HG03139 (cell line): ENCODE measurements around the gene STXBP1.
"Not testable (repeated sequence)": the region's sequence is repeated elsewhere in the genome, so short reads cannot be mapped to it uniquely, and the experiment has no call there.

Source experiments
- ATAC-seq: cut with Tn5 transposase; IDR thresholded peaks from one replicate; pipeline ENCODE4 v1.9.1; 2021; ENCODE audit not compliant: unreplicated experiment

Gene STXBP1

DNA sequence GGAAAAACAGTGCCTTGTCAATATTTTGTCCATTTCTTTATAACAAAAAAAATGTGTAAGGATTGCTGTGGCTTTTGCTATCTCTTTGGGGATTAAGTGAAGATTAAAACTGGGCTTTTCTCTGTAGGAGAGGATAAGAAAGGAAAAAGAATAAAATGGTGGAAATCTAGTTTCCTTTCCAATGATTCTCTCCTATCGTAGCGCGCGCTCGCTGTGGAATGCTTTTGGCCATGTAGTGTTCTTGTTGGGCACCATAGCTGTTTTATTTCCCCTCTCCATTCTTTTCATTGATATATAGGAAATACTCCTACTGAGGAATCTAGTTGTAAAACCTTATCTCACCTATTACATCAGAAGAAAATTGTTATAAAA, 1.5 kb downstream of the STXBP1 start:
- ATAC-seq: no peak

DNA sequence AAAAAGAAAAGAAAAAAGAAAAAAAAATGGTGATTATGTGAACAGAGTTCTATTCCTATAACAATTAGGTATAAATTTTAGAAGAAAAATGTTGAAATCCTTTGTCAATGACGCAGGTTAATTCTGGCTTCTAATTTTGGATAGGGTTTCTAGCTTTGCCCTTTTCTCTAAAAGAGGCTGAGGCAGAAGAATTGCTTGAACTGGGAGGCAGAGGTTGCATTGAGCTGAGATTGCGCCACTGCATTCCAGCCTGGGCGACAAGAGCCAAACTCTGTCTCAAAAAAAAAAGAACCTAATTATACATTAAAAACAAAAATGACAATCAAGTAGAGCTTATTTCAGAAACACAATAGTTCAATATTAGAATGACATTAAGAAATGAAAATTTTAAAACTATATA, 2.9 kb downstream of the STXBP1 start:
- ATAC-seq: no peak

DNA sequence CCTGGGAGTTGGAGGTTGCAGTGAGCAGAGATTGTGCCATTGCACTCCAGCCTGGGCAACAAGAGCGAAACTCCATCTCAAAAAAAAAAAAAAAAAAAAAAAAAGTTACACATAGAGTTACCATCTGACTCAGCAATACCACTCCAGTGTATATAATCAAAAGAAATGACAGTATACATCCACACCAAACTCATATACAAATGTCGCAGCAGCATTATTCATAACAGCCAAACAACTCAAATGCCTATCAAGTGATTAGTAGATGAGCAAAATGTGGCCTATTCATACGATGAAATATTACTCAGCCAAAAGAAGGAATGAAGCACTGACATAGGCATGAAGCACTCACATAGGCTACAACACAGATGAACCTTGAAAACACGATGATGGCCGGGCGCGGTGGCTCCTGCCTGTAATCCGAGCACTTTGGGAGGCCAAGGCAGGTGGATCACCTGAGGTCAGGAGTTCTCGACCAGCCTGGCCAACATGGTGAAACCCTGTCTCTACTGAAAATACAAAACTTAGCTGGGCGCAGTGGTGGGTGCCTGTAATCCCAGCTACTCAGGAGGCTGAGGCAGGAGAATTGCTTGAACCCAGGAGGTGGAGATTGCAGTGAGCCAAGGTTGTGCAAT, 9.4 kb downstream of the STXBP1 start:
- not testable (repeated sequence) for ATAC-seq

GRCh38 chr9:127626752-127627493, 14.8 kb downstream of the STXBP1 start:
- ATAC-seq: no peak

GRCh38 chr9:127627494-127627855, 15.4 kb downstream of the STXBP1 start:
- no peak for ATAC-seq

DNA sequence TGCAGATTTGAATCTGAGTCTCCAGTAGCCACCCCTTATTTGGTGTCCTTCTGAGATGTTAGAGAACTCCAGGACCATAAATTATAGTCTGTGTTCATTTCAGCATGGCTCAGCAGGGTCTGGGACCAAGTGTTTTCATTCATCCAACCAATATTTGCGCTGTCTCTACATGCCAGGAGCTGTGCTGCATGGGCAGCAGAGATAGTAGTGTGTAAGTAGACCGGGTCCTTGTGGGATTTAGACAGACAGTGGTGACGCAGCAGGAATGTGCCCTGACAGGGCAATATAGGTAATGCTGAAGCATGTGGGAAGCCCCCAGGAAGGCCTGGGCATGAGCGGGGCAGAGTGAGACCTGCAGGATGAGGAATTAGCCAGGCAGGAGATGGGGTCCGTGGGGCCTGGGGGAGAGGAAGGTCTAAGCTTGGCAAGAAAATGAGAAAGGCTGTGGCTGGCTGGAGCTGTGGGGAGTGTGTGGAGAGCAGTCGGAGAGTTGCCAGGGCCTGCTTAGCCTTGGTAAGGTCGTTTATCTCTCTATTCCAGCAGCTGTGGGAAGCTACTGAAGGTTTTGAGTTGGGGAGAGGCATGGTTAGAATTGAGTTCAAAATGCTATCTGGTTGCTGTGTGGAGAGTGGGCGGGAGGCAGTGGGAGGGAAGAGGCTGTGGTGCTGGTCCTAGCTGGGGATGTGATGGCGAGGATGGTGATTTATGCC, 16.8 kb downstream of the STXBP1 start:
- ATAC-seq: no peak

- no peak for ATAC-seq
Observed at GRCh38 chr9:127629468-127630081, 17.5 kb downstream of the STXBP1 start.

DNA sequence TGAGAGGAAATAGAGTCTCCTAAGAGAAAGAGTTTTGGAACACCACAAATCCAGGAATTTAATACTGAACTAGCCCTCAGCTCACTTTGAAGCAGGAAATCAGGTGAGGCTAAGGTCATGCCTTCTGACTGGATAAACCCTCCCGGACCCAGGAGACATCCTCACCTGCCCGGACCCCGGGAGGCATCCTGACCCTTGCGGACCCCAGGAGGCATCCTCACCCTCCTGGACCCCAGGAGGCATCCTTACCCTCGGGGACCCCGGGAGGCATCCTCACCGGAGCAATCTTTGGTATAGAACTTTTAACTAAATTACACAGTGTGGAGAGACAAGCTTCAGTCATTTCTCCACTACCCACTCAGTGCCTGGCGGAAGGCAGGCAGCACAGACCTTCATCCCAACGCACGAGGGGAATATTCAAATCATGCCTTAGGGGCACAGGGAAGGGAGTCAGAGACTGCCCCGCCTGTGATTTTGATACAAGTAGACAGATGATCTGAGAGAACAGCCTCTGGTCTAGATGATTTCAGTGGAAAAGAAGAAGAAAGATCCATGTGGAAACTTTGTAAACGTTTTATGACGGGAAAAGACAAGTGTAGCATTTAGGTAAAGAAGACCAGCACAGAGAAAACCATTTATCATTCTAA, 21.3 kb downstream of the STXBP1 start:
- no peak for ATAC-seq

DNA sequence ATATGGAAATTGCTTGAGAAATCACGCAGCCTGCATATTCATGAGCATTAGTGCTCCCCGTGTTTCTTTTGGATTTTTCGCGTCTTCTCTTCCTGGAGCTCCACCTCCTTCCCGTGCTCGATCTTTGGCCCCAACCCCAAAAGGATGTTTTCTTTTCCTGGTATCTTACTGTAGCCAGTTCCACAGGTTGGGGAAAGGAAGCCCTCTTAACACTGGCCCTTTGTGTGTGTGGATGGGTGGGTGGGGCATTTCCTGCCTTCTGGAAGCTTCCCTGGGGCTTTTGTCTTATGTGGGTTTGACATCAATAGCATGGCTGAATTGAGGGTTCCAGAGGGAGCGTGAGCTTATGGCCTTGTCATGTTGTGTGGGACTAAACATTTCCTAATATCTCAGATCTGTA, 21.9 kb downstream of the STXBP1 start:
- ATAC-seq: no peak

DNA sequence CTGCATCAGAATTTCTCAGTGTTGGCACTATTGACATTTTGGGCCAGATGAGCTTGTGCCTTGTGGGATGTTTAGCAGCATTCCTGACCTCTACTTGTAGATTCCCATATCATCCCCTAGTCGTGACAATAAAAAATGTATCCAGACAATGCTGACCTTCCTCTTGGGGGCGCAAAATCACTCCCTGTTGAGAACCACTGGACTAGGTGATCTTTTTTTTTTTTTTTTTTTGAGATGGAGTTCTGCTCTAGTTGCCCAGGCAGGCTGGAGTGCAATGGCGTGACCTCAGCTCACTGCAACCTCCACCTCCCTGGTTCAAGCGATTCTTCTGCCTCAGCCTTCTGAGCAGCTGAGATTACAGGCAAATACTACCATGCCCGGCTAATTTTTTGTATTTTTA, 22.6 kb downstream of the STXBP1 start:
- no peak for ATAC-seq

DNA sequence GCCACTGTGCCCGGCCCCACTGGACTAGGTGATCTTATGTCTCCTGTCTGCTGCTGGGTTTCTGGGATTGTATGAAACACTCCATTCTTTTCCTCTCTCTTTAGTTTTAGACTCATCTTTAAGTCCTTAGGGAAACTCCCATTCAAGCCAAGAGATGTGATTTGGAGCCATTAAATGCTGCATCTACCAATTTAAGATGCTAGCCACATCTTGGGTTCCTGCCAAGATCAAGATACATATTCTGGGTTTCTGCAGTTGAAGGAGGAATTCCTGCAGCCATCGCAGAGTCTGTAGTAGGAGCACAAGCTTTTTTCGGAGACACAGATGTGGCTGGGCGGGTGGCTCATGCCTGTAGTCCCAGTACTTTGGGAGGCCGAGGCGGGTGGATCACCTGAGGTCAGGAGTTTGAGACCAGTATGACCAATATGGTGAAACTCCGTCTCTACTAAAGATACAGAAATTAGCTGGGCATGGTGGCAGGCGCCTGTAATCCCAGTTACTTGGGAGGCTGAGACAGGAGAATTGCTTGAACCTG, 23.2 kb downstream of the STXBP1 start:
- ATAC-seq: no peak

DNA sequence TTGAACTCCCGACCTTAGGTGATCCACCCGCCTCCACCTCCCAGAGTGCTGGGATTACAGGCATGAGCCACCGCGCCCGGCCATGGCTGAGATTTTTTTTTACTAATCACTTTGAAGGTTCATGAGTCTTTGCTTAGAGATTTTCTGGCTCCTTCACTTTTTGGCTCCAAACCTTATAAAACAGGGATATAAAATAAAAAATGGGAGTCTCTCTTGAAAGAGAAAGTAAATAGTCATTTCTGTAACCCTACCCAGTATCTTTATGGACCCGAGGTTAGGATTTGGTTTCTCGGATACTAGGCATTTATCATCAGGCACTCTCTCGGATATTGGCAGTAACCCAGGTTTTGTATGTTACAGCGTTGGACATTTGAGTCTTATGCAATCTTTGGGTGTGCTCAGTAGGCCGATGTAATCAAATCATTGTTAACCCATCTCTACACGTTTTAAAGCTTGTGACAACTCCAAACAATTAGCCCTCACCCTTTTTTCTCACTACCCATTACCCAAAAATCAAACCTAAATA, 25.3 kb downstream of the STXBP1 start:
- ATAC-seq: no peak

DNA sequence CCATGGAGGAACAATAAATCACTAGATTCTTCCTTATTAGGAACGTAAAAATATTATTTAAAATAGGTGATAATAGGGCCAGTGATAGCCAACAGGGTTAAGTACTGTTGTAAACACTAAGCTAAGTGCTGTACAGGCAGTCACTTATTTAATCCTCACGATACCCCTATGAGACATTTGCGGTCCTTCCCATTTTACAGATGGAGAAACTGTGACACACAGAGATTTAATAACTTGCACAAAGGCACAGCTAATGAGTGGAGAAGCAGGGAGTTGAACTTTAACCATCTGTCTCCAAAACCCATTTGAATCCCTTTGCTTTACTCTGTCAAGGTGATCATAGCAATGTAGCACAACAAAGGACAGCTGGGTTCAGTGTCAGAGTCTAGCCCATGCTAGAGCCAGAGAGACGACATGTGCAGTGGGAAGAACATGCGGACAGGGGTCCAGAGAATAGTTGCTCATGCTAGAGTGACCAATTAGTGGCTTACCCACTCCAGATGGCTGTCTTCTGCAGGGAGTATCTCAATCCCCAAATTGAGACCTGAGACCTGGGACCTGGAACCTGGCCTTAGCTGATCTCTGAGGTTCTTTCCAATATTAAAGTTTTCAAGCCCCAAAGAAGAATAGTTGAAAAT, 28.9 kb downstream of the STXBP1 start:
- ATAC-seq: no peak

DNA sequence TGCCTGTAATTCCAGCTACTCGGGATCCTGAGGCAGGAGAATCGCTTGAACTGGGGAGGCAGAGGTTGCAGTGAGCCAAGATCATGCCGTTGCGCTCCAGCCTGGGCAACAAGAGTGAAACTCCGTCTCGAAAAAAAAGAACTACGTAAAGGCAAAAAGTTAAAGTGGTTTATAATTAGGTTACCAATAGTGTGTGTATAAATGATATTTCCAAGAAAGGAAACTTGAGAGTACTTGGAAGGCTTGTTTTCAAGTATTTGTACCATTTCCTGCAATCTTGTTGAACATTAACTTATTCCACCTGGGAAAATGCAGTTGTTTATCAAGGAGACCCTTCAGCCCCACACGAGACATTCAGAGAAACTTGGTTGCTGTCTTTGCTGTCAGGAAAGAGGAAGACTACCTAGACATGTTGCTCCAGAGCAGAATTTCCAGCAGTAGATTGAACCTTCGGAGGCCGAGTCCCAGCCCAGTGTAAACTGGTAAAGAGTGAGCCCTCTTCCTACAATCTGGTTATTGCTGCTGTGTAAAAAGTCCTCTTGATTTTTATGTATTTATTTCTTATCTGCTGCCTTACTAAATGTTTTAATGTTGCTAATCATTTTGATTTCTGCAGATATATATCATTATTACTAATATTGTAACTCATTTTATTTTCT, 30.1 kb downstream of the STXBP1 start:
- no peak for ATAC-seq

- no peak for ATAC-seq
Observed at GRCh38 chr9:127644146-127644827, 32.2 kb downstream of the STXBP1 start.

- no peak for ATAC-seq
Observed at GRCh38 chr9:127644943-127645342, 32.9 kb downstream of the STXBP1 start.

GRCh38 chr9:127647451-127647850, 35.4 kb downstream of the STXBP1 start:
- no peak for ATAC-seq

DNA sequence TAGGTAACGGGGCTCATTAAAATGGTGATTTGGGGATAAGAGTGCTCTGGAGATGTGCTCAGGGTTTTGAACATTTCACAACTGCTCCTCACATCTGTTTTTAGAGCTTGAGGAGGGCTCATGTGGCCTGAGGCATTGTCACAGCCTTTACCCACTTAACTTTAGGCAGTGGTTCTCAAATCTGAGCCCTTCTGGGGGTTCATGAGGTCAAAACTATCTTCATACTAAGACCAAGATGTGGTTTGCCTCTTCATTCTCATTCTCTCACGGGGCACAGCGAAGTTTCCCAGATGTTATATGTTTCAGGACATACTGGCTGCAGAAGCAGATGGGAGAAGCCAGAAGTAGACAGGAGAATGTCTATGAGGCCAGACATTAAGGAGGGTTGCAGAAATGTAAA, 38.4 kb downstream of the STXBP1 start:
- ATAC-seq: no peak
